HPDE6-E6E7 (cell line): Measurements from ENCODE around the gene AAMP.
A peak's percentile ranks its signal among the peaks of the same experiment; 100 is the strongest.

Experiments used
- DNase-seq: peaks from one replicate; pipeline ENCODE4 v3.0.0; 2011; ENCODE audit warnings: missing footprints; ENCODE audit errors: extremely low spot score

The AAMP gene

DNA sequence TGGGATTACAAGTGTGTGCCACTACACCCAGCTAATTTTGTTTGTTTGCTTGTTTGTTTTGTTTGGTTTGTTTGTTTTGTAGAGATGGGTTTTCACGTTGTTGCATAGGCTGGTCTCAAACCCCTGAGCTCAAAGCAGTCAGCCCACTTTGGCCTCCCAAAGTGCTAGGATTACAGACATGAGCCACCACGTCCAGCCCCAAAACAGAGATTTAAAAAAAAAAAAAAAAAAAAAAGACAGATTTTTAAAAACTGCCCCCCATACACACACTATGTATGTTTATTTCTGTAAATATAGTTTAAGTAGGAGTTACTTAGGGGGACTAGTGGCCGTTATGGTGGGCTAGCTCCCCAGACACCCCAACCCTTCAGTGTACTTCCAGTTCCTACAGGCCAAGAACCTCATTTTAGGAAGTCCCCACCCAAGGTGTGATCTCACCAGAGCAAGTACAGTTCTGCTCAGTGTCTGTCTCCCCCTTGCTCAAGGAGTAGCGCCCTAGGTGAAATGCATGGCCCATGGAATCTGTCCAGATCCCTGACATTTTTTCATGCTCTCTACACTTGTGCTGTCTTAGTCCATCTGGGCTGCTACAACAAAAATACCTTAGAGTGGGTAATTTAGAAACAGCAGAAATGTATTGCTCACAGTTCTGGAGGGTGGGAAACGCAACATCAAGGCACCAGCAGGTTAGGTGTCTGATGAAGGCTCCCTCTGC, 23.9 kb upstream of the AAMP start:
- no peak for DNase-seq

- DNase-seq, result no peak
Measured at GRCh38 chr2:218292048-218293014, 22.4 kb upstream of the AAMP start, which contains the start of gene TMBIM1. TMBIM1 (minus strand) TSS chr2:218292503; CDS start chr2:218282141, 10,362 bp downstream.

- no peak for DNase-seq
Measured at GRCh38 chr2:218291318-218292047, 21.5 kb upstream of the AAMP start.

GRCh38 chr2:218290316-218291261, 20.7 kb upstream of the AAMP start:
- no peak for DNase-seq

- DNase-seq, result peak; percentile 33
Measured at GRCh38 chr2:218289639-218290315, 19.8 kb upstream of the AAMP start.

- peak; percentile 84 for DNase-seq
Measured at GRCh38 chr2:218286570-218287459, 16.9 kb upstream of the AAMP start.

GRCh38 chr2:218285604-218286003, 15.7 kb upstream of the AAMP start:
- DNase-seq, result no peak

GRCh38 chr2:218284106-218284811, 14.3 kb upstream of the AAMP start:
- DNase-seq, result peak; percentile 76

- DNase-seq, result peak; percentile 88
Measured at GRCh38 chr2:218282173-218282991, 12.4 kb upstream of the AAMP start.

GRCh38 chr2:218281449-218281848, 11.5 kb upstream of the AAMP start:
- no peak for DNase-seq

DNA sequence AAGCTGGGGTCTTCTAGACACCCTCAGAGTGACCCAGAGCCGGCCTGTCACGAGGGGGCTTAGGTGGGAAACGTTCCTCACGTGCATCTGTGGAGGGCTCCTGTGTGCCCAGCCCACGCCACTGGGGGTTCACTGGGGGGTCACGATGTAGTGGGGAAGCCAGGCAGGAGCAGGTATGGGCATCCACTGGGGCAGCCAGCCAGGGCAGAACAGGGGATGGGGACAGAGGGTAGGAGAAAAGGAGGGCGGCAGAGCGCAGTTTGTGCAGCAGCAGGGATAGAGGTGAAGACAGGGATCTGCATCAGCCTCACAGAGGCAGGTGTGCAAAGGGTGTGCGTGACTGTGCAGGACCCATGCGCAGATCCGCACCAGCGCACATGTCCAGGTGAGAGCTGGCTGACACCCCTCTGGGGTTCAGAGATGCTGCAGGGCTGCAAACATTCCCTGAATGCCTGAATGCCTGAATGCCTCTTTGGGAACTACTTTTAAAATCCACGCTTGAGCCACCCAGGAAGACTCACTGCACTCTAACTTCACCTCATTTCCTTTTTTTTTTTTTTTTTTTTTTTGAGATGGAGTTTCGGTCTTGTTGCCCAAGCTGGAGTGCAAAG, 10.4 kb upstream of the AAMP start:
- no peak for DNase-seq

DNA sequence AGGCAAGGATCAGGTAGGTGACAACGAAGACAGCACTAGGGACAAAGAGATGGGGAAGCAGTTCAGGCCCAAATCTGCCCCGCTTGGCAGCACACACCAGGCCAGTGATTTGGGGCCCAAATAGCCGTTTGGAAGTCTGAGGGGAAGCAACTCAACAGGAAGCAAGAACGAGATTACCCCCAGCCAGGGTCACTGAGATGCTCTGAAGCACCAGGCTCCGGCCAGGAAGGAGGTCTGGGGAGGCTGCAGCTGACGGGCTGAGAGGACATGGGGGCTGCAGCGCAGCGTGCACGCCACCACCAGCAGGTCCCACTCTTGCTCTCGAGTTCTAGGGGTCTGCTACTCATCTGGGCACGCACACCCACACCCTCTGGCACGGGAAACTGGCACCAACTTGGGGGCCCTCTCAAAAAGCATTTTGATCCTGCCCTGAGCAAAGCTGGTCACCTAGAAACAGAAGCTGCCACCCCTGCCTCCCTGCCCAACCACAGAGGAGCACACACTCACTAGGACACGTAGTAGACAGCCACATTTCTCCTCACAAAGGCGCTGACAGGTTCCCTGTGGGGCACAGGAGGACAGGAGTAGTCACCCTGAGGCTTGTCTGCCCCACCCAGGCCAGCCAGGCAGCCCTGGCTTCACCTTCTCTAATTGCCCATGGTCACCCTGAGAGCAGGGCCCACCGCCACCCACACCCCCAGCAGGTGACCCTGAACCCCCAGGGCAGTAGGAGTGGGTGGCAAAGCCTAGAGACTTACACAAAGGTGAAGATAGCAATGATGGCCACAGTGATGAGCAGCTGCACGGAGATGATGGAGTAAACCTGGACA, 8.8 kb upstream of the AAMP start:
- no peak for DNase-seq

GRCh38 chr2:218277921-218278320, 8.0 kb upstream of the AAMP start:
- no peak for DNase-seq

GRCh38 chr2:218276986-218277755, 7.2 kb upstream of the AAMP start:
- no peak for DNase-seq

DNA sequence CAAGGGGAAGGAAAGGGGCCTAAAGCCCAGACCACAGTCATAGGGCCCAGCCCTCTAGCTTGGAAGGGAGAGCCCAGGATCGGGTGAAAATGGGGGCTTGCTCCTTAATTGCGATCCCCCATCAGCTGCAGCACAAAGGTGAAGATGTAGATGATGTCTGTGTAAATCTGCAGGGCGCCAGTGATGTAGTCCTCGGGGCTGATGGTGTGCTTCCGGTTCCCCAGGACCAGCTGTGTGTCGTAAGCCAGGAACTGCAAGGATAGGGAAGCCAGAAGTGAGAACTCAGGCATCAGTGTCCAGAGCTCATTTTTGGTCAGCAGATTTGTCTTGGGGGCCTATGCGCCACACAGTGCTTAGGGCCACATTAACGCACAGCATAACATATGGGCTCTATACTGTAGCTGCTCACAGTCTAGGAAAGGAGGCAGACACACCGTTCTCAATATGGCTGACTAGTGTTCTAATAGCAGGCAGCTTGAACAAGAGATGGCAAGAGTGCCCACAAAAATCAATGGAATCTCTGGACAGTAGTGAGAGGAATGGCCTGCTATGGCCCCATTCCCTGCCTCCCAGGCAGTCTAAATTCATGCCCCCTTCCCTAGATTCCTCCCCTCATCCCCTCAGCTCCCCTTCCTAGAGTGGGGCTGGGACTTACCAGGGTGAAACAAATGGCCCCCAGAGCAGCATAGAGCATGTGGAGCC, 5.6 kb upstream of the AAMP start:
- DNase-seq, result no peak
